Measurements from ENCODE around the gene KAZN.

Gene KAZN

GRCh38 chr1:14615549-14616218, 17.2 kb downstream of the KAZN start:
- no peak for DNase-seq

GRCh38 chr1:14616632-14617396, 18.3 kb downstream of the KAZN start:
- no peak for DNase-seq

- DNase-seq: no peak
Observed at GRCh38 chr1:14617791-14618190, 19.3 kb downstream of the KAZN start.

- DNase-seq: no peak
Observed at GRCh38 chr1:14620941-14621340, 22.5 kb downstream of the KAZN start.

- no peak for DNase-seq
Observed at GRCh38 chr1:14623090-14623489, 24.6 kb downstream of the KAZN start.

- DNase-seq: no peak
Observed at GRCh38 chr1:14624941-14625340, 26.5 kb downstream of the KAZN start.

GRCh38 chr1:14625572-14625971, 27.1 kb downstream of the KAZN start:
- no peak for DNase-seq

GRCh38 chr1:14625996-14626395, 27.5 kb downstream of the KAZN start:
- no peak for DNase-seq

- no peak for DNase-seq
Observed at GRCh38 chr1:14626869-14627607, 28.6 kb downstream of the KAZN start.

- no peak for DNase-seq
Observed at GRCh38 chr1:14627608-14628489, 29.4 kb downstream of the KAZN start.

- no peak for DNase-seq
Observed at GRCh38 chr1:14629363-14630014, 31.0 kb downstream of the KAZN start.

- no peak for DNase-seq
Observed at GRCh38 chr1:14630986-14631385, 32.5 kb downstream of the KAZN start.

GRCh38 chr1:14631421-14631820, 32.9 kb downstream of the KAZN start:
- no peak for DNase-seq

- DNase-seq: no peak
Observed at GRCh38 chr1:14634486-14634885, 36.0 kb downstream of the KAZN start.

GRCh38 chr1:14635421-14635820, 36.9 kb downstream of the KAZN start:
- no peak for DNase-seq

GRCh38 chr1:14636897-14637632, 38.6 kb downstream of the KAZN start:
- no peak for DNase-seq

- no peak for DNase-seq
Observed at GRCh38 chr1:14639291-14640050, 41.0 kb downstream of the KAZN start.

- DNase-seq: no peak
Observed at GRCh38 chr1:14642712-14643111, 44.2 kb downstream of the KAZN start.

GRCh38 chr1:14646973-14647372, 48.5 kb downstream of the KAZN start:
- DNase-seq: no peak

GRCh38 chr1:14647777-14648176, 49.3 kb downstream of the KAZN start:
- DNase-seq: no peak

GRCh38 chr1:14648391-14648790, 49.9 kb downstream of the KAZN start:
- no peak for DNase-seq

Data from stimulated activated naive CD4-positive, alpha-beta T cell (primary cell).